ENCODE results near the gene KIF14. TPM values are rescaled to one million over a fixed set of nuclear protein-coding genes. Genes with fewer than 3 reads are reported as not detected.
"Not testable (repeated sequence)": the region's sequence is repeated elsewhere in the genome, so short reads cannot be mapped to it uniquely, and the experiment has no call there.

Gene KIF14
- total RNA-seq, 1 donor from 2014 or later: 2.4 TPM

DNA sequence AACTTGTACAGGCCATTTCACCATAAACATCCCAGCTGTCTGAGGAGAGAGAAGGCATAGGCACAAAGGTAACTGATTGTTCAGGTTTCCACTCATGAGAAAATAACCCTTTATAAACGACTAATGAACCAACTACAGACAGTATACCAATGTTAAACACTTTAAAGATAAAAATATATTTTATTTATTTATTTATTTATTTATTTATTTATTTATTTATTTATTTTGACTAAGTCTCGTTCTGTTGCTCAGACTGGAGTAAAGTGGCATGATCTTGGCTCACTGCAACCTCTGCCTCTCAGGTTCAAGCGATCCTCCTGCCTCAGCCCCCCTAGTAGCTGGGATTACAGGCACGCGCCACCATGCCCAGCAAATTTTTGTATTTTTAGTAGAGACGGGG is 67.8 kb downstream of the KIF14 start:
- not testable (repeated sequence) for DNase-seq (ENCODE audit: low spot score in 2 of 2); FAIRE-seq

DNA sequence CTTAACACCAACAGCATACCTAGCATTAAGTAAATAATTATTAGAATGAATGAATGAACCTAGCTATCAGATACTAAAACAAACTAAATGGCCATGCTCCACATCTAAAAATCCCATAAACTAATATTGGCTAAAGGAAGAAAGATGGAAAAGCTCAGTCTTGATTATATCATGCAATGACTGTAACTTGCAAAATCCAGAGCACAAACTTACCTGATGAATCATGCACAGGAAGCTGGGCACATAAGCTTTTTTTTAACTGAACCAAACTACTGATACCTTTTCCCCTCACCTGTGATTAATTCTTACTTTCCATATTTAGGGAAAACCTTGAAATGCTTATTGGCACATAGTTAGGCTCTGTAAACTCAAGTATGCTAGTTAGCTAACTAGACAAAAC is 70.2 kb downstream of the KIF14 start:
- FAIRE-seq: no peak
- DNase-seq (ENCODE audit: low spot score in 2 of 2): no peak

- DNase-seq (ENCODE audit: low spot score in 2 of 2) (no peak), FAIRE-seq (no peak)
Measured at GRCh38 chr1:200547386-200547785, 73.2 kb downstream of the KIF14 start.

DNA sequence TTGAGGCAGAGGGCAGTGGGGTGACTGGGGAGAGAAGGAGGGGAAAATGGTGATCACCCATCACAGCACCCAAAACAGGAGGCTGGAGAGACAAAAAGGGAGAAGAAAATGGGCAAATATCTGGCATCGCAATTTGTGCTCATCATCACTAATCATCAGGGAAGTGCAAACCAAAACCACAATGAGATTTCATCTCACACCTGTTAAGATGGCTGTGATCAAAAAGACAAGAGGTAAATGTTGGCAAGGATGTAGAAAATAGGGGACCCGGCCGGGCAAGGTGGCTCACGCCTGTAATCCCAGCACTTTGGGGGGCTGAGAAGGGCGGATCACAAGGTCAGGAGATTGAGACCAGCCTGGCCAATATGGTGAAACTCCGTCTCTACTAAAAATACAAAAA is 74.0 kb downstream of the KIF14 start:
- FAIRE-seq: no peak
- DNase-seq (ENCODE audit: low spot score in 2 of 2): no peak

GRCh38 chr1:200542162-200542561 is 78.4 kb downstream of the KIF14 start:
- no peak for FAIRE-seq
- DNase-seq (ENCODE audit: low spot score in 2 of 2): no peak

DNA sequence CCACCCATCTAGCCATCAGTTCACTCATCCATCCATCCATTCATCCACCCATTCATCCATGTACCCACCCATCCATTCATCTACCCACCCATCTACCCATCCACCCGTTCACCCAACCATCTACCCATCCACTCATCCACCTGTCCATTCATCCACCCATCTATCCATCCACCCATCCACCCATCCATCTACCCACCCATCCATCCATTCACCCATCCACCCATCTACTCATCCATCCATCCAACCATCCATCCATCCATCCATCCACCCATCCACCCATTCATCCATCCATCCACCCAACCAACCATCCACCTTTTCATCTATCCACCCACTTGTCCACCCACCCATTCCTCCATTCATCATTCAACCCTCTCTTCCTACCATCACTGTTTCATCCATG is 80.3 kb downstream of the KIF14 start:
- DNase-seq (ENCODE audit: low spot score in 2 of 2) (no peak), FAIRE-seq (no peak)

DNA sequence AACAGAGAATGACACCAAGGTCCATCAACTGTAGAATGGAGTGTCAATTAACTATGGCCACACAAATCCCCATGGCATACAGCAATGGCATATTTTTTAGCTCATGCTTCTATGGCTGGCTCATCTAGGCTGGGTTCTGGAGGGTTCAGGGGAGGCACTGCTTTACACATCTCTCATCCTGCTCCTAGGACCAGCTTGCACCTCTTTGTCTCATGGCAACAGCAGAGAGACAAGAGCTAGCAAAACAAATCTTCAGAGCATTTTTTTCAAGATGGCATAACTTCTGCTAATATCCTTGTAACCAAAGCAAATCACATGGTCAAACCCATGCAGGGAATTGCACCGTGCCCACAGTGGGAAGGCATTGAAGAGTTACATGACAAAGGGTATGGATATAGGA is 82.4 kb downstream of the KIF14 start:
- FAIRE-seq (no peak), DNase-seq (ENCODE audit: low spot score in 2 of 2) (no peak)

GRCh38 chr1:200535605-200536004 is 84.9 kb downstream of the KIF14 start:
- DNase-seq (ENCODE audit: low spot score in 2 of 2) (no peak), FAIRE-seq (no peak)

- no peak for FAIRE-seq
- no peak for DNase-seq (ENCODE audit: low spot score in 2 of 2)
Measured at GRCh38 chr1:200530623-200531261, 89.8 kb downstream of the KIF14 start.

DNA sequence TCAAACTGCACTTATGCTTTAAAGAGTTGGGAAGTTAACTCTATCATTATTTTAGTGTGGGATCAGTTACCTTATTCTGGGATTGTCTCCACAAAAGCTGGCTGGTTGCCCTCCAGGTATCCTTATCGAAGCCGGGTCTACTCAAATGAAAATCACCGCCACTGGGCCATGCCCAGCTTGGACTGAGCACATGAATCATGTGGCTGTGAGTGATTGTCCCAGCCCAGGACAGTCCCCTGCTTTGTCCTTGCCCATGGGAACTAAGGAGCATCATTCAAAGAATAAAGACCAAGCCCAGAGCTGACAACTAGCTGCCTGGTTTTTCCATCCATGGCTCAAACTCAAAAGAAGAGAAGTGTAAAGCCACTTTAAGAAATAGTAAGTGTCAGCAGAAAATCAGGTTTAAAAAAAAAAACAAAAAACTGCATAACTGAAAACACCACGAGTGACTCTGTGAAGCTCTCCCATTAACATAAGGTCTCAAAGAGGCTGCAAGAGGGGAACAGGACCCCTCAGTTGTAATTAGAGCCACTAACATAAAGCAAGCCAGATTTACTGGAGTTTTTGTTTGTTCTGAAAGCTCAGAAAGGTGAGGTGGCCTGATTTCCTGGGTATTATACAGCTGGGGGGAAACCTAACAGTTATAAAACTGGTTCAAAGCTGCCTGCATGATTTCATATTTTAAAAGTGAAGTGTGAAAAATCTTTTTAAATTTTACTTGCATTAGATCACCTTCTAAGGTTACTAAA is 91.5 kb downstream of the KIF14 start:
- DNase-seq (ENCODE audit: low spot score in 2 of 2) (no peak), FAIRE-seq (no peak)

DNA sequence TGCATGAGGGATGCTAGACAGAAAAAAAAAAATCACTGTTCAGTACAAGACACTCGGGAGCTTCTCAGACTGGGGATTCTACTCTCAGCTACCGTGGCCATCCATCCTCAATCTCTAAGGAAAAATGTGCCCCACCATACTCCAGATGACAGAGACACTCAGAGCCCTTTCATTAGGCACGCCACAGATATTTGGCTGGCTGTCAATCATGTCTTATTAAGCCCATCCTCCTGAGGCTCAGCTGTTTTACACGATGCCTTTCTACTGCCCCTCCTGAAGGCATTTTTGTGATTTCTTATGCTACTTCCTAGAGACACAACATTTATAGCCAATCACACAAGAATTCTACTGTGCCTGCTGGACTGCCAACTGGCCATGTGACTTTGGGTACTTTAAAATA is 92.9 kb downstream of the KIF14 start:
- no peak for DNase-seq (ENCODE audit: low spot score in 2 of 2)
- FAIRE-seq: no peak

GRCh38 chr1:200526709-200527612 is 93.6 kb downstream of the KIF14 start:
- no peak for FAIRE-seq
- no peak for DNase-seq (ENCODE audit: low spot score in 2 of 2)

- DNase-seq (ENCODE audit: low spot score in 2 of 2) (no peak), FAIRE-seq (no peak)
Measured at GRCh38 chr1:200525090-200525987, 95.2 kb downstream of the KIF14 start.

DNA sequence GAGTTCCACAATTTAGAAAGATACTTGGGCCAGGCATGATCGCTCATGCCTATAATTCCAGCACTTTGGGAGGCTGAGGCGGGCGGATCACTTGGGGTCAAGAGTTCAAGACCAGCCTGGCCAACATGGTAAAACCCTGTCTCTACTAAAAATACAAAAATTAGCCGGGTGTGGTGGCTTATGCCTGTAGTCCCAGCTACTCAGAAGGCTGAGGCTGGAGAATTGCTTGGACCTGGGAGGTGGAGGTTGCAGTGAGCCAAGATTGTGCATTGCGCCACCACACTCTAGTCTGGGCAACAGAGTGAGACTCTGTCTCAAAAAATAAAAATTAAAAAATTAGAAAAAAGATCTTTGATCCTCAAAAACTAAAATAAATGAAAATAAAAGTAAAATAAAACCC is 96.0 kb downstream of the KIF14 start:
- not testable (repeated sequence) for FAIRE-seq; DNase-seq (ENCODE audit: low spot score in 2 of 2)

GRCh38 chr1:200524092-200524491 is 96.5 kb downstream of the KIF14 start:
- DNase-seq (ENCODE audit: low spot score in 2 of 2) (no peak), FAIRE-seq (no peak)

- DNase-seq (ENCODE audit: low spot score in 2 of 2): no peak
- no peak for FAIRE-seq
Measured at GRCh38 chr1:200520735-200521134, 99.8 kb downstream of the KIF14 start.

- DNase-seq (ENCODE audit: low spot score in 2 of 2): no peak
- no peak for FAIRE-seq
Measured at GRCh38 chr1:200518524-200518923, 102.0 kb downstream of the KIF14 start.

GRCh38 chr1:200512191-200512590 is 108.4 kb downstream of the KIF14 start:
- FAIRE-seq (no peak), DNase-seq (ENCODE audit: low spot score in 2 of 2) (peak in 1 of 2 donors; percentile 19)

GRCh38 chr1:200510228-200510623 is 110.3 kb downstream of the KIF14 start:
- FAIRE-seq (peak; percentile 96), DNase-seq (ENCODE audit: low spot score in 2 of 2) (peak; percentile 50 to 75)

- DNase-seq (ENCODE audit: low spot score in 2 of 2) (no peak), FAIRE-seq (no peak)
Measured at GRCh38 chr1:200506471-200506870, 114.1 kb downstream of the KIF14 start.

Data from frontal cortex (tissue), 4 donors.